HG02571 (cell line): ENCODE measurements around the gene CNTN6.

Experiments used
- ATAC-seq: cut with Tn5 transposase; IDR thresholded peaks from one replicate; pipeline ENCODE4 v1.9.1; 2021; ENCODE audit warnings: mild to moderate bottlenecking, moderate library complexity; ENCODE audit not compliant: unreplicated experiment

The CNTN6 gene

GRCh38 chr3:1400571-1400970 is 307.7 kb downstream of the CNTN6 start:
- ATAC-seq: no peak

- ATAC-seq: no peak
Observed at GRCh38 chr3:1404270-1404962, 311.6 kb downstream of the CNTN6 start.

GRCh38 chr3:1406250-1406649 is 313.4 kb downstream of the CNTN6 start:
- ATAC-seq: no peak

GRCh38 chr3:1421577-1421976 is 328.8 kb downstream of the CNTN6 start:
- no peak for ATAC-seq

- ATAC-seq: no peak
Observed at GRCh38 chr3:1423566-1424089, 330.8 kb downstream of the CNTN6 start.

GRCh38 chr3:1439395-1439794 is 346.6 kb downstream of the CNTN6 start:
- ATAC-seq: no peak

GRCh38 chr3:1442271-1442670 is 349.4 kb downstream of the CNTN6 start:
- no peak for ATAC-seq

GRCh38 chr3:1444195-1444594 is 351.4 kb downstream of the CNTN6 start:
- ATAC-seq: no peak

- no peak for ATAC-seq
Observed at GRCh38 chr3:1446531-1446930, 353.7 kb downstream of the CNTN6 start.

- ATAC-seq: no peak
Observed at GRCh38 chr3:1447452-1447851, 354.6 kb downstream of the CNTN6 start.

- ATAC-seq: no peak
Observed at GRCh38 chr3:1448443-1448842, 355.6 kb downstream of the CNTN6 start.
